Measurements from ENCODE around the gene GPR6. TPM values are rescaled to one million over a fixed set of nuclear protein-coding genes. Genes with fewer than 3 reads are reported as not detected.

GPR6 gene
- total RNA-seq, 4 donors from 2014 or later, result not detected

DNA sequence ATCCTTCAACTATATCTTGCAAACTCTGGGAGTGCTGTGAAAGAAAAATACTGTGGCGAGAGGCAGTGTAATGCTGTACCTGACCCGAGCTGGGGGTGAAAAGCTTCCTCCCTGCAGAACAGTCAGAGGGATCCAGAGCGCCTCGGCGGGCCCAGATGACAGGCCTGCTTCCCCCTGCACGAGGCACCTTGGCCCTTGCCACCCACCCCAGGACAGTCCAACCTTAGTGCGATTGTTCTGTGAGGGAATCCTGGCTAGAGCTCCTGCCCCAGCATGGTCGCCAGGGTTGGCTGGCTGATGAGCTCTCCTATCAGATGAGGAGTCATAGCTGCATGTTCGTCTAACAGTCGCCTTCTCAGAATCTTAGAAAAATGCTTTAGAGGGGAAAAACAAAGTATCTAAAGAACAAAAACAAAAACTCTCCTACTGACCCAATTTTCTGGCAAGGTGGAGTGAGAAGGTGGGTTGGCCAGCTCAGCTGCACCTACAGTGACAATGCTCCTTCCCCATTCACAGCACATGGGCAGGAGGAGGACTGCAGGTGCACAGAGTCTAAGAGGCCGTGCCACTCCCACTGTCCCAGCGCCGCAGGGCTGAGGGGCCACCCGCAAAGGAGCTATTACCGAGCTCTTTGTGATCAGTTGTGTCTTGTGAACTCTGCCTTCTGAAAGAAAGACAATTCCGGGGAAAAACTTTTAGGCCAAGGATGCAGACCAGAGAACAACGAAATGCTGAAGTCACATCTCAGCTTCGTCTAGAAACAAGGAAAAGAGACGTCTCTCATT is 28.6 kb upstream of the GPR6 start:
- TF ChIP-seq, protein P1, sequence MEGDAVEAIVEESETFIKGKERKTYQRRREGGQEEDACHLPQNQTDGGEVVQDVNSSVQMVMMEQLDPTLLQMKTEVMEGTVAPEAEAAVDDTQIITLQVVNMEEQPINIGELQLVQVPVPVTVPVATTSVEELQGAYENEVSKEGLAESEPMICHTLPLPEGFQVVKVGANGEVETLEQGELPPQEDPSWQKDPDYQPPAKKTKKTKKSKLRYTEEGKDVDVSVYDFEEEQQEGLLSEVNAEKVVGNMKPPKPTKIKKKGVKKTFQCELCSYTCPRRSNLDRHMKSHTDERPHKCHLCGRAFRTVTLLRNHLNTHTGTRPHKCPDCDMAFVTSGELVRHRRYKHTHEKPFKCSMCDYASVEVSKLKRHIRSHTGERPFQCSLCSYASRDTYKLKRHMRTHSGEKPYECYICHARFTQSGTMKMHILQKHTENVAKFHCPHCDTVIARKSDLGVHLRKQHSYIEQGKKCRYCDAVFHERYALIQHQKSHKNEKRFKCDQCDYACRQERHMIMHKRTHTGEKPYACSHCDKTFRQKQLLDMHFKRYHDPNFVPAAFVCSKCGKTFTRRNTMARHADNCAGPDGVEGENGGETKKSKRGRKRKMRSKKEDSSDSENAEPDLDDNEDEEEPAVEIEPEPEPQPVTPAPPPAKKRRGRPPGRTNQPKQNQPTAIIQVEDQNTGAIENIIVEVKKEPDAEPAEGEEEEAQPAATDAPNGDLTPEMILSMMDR (IDR thresholded peaks at IDR 0.05; ENCODE audit: low read depth), result no peak

DNA sequence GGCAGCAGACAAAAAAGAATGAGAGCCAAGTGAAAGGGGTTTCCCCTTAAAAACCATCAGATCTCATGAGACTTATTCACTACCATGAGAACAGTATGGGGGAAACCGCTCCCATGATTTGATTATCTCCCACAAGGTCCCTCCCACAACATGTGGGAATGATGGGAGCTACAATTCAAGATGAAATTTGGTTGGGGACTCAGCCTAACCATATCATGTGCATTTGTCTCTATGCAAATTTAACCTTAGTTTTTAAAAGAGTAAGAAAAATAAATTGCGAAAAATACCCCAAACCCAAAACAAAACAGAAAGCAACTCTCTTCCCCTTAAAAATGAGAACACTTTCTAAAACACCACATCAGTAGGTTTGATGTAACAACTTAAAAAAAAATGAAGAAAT is 22.6 kb upstream of the GPR6 start:
- TF ChIP-seq, protein P1 (IDR thresholded peaks at IDR 0.05; ENCODE audit: low read depth), result no peak

DNA sequence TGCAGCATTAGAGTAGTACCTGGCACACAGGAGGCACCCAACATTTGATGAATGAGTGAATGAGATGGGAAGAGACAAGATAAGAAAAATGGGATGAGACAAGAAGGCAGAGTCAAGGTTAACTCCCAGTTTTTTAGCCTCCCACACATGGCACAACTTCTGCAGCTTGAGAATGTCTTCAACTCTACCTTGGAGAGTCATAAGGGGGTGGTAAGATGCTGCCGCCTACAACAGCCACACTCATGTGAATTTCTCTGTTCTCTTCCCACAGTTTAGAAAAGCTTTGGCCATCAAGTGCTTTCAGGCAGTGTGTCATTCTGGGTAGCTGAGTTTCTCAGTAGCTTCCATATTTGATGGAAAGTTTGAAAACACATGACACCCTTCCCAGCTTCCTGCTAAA is 19.5 kb upstream of the GPR6 start:
- TF ChIP-seq, protein P1 (IDR thresholded peaks at IDR 0.05; ENCODE audit: low read depth), result no peak

DNA sequence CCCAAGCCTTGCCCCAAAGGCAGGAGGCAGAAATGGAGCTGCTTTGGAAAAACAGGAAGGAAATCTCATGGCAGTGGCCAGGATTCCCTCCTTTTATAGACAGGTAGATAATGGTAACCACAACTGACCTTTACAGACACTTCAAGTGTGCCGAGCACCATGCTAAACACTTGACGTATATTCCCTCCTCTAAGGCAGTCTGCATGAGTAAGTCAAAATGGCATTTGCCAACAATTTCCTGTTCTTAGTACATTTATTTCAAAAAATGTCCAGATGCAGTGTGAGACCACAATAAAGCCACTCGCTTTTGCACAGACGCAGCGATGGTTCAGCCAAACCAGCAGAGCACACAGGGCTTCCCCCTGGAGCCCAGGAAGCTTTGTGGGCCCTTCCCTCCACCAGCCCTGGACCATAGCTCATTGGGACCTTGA is 16.5 kb upstream of the GPR6 start:
- TF ChIP-seq, protein P1 (IDR thresholded peaks at IDR 0.05; ENCODE audit: low read depth), result no peak

DNA sequence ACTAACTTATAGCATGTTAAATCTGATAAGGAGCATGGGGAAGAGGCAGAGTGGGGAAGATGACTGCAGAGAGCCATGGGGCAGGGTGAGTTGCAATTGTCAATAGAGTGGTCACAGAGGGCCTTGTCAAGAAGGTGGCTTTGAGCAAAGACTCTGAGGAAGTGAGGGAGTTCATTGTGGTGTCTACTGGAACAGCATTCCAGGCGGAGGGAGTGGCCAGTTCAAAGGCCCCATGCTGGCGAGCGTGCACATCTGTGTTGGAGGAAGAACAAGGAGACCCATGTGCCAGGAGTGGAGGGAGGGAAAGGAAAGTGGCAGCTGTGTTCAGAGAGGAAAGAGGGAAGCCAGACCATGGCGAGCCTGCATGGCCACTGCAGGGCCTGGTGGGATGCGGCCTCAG is 15.8 kb upstream of the GPR6 start:
- TF ChIP-seq, protein P1 (IDR thresholded peaks at IDR 0.05; ENCODE audit: low read depth), result no peak

DNA sequence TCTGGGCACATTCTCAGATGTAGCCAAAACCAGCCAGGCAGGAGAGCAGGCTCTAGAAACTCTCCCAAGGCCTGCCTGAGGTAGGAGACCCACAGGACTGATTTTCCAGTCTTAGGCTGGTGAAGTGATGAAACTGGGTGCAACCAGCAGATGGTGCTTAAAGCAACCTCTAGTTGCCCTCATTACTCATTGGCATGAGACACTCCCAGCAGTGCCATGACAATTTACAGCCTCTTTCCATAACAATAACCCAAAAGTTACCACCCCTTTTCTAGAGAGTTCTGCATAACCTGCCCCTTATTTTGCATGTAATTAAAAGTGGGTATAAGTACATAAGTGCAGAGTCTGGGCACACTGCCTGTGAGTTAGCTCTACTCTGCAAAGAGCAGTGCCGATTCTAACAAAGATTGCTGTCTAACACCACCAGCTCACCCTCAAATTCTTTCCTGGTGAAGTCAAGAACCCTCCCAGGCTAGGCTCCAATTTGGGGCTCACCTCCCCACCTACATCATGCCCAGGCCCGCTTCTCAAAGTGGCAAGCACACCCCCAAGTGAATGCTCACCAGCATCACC is 14.4 kb upstream of the GPR6 start:
- TF ChIP-seq, protein P1 (IDR thresholded peaks at IDR 0.05; ENCODE audit: low read depth), result no peak

DNA sequence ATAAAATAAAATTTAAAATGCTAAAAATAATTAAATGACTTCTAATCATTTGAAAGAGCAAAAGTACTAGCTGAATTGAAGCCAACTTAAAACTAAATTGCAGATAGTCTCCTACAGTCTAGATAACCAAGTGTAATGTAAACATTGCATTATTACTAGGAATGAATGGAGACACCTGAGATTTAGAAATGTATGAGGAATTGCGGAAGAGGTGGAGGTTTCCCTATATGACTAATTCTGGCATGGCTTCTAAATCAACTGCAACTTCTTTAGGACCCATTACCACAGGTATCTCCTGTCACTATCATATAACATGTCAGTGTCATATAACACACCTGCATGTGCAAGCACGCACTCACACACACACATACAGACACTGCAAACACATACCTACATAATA is 13.2 kb upstream of the GPR6 start:
- TF ChIP-seq, protein P1 (IDR thresholded peaks at IDR 0.05; ENCODE audit: low read depth), result no peak
